CD4-positive, alpha-beta T cell treated with Interleukin-21 for 1 hour (primary cell): ENCODE results near the gene LEO1.

Source experiments
- DNase-seq: peaks from one replicate; pipeline ENCODE4 v3.0.0-alpha.2; 2020

LEO1 gene

GRCh38 chr15:51971375-51972133 lies at the start of gene LEO1:
Gene LEO1, minus strand, starts transcription at chr15:51971778. Its CDS starts 33 bp downstream, at chr15:51971745.
- DNase-seq = peak; percentile 96

- DNase-seq = peak; percentile 74
Measured at GRCh38 chr15:52021128-52021671, 49.6 kb upstream of the LEO1 start.

- peak; percentile 36 for DNase-seq
Measured at GRCh38 chr15:52020221-52021085, 48.9 kb upstream of the LEO1 start.

GRCh38 chr15:52019394-52020220 lies 48.0 kb upstream of the LEO1 start:
- peak; percentile 70 for DNase-seq

GRCh38 chr15:52018693-52019393 lies 47.3 kb upstream of the LEO1 start, which contains the start of gene MAPK6:
Gene MAPK6, plus strand, starts transcription at chr15:52019219. Its CDS starts 27,242 bp downstream, at chr15:52046461.
- DNase-seq = peak; percentile 95

GRCh38 chr15:52018244-52018643 lies 46.7 kb upstream of the LEO1 start:
- no peak for DNase-seq

- DNase-seq = no peak
Measured at GRCh38 chr15:52016316-52016715, 44.7 kb upstream of the LEO1 start.

- DNase-seq = no peak
Measured at GRCh38 chr15:52014616-52015015, 43.0 kb upstream of the LEO1 start.

GRCh38 chr15:52013151-52013791 lies 41.7 kb upstream of the LEO1 start:
- DNase-seq = no peak

- DNase-seq = no peak
Measured at GRCh38 chr15:52012210-52012609, 40.6 kb upstream of the LEO1 start.

GRCh38 chr15:52011711-52012144 lies 40.1 kb upstream of the LEO1 start:
- no peak for DNase-seq

GRCh38 chr15:52010633-52011595 lies 39.3 kb upstream of the LEO1 start:
- no peak for DNase-seq

GRCh38 chr15:52008698-52009434 lies 37.3 kb upstream of the LEO1 start:
- DNase-seq = no peak

GRCh38 chr15:52008359-52008697 lies 36.8 kb upstream of the LEO1 start:
- no peak for DNase-seq

- DNase-seq = no peak
Measured at GRCh38 chr15:52006702-52007340, 35.2 kb upstream of the LEO1 start.

GRCh38 chr15:52005748-52006701 lies 34.4 kb upstream of the LEO1 start:
- DNase-seq = no peak

GRCh38 chr15:52004806-52005205 lies 33.2 kb upstream of the LEO1 start:
- no peak for DNase-seq

GRCh38 chr15:52003710-52004109 lies 32.1 kb upstream of the LEO1 start:
- DNase-seq = no peak
